PC-3 (cell line): ENCODE data around the gene ZC3HAV1. TPM values are rescaled to one million over a fixed set of nuclear protein-coding genes. Genes with fewer than 3 reads are reported as not detected.

Experiments used
- ATAC-seq: fragments of 200-7000 bp; cut with Tn5 transposase; 2 replicates; pipeline ENCODE4 v1.9.1; 2020; ENCODE audit warnings: mild to moderate bottlenecking, moderate library complexity
- BruUV-seq: library from RNA; stranded (reverse); fragments of 400-500 nt; replicated peaks from 2 replicates; lab custom pipeline; 2021; lab: Mats Ljungman, UMichigan
- CTCF ChIA-PET: fragments of 300-600 bp; sonication (Branson Sonifier 250); formaldehyde crosslinking; loops from one replicate; lab custom pipeline; 2022; ENCODE audit warnings: antibody characterized with exemption; lab: Charles Lee
- POLR2A ChIA-PET: fragments of 300-600 bp; sonication (Branson Sonifier 250); formaldehyde crosslinking; loops from one replicate; lab custom pipeline; 2022; ENCODE audit warnings: antibody characterized with exemption; ENCODE audit not compliant: unreplicated experiment; lab: Charles Lee
- DNase-seq: peaks from one replicate; pipeline ENCODE4 v3.0.0-alpha.2; 2015
- H2AFZ ChIP-seq: fragments of 300-600 bp; sonication (generic); 2 replicates; pipeline ENCODE4 v1.6.0; 2016; ENCODE audit warnings: antibody characterized with exemption, low read length
- H3F3A ChIP-seq: fragments of 300-600 bp; sonication (generic); one replicate; pipeline ENCODE4 v1.6.0; 2017; ENCODE audit warnings: antibody characterized with exemption, low read length, control low read depth, mild to moderate bottlenecking; ENCODE audit not compliant: unreplicated experiment
- H3K27ac ChIP-seq: fragments of 300-600 bp; sonication (generic); 2 replicates; pipeline ENCODE4 v1.5.1; 2016; ENCODE audit warnings: mild to moderate bottlenecking, low read length
- H3K27me3 ChIP-seq: fragments of 300-600 bp; sonication (generic); 2 replicates; pipeline ENCODE4 v1.6.1; 2016; ENCODE audit warnings: low read length, mixed read lengths
- H3K36me3 ChIP-seq: fragments of 300-600 bp; sonication (generic); 2 replicates; pipeline ENCODE4 v1.6.1; 2016; ENCODE audit warnings: low read depth, mixed run types, low read length, mixed read lengths
- H3K4me1 ChIP-seq: fragments of 300-600 bp; sonication (generic); 2 replicates; pipeline ENCODE4 v1.5.1; 2016; ENCODE audit warnings: low read length; ENCODE audit not compliant: insufficient read depth
- H3K4me2 ChIP-seq: fragments of 300-600 bp; sonication (generic); 2 replicates; pipeline ENCODE4 v1.6.0; 2016; ENCODE audit warnings: low read length
- H3K4me3 ChIP-seq: fragments of 300-600 bp; sonication (generic); 2 replicates; pipeline ENCODE4 v1.5.1; 2016; ENCODE audit warnings: mild to moderate bottlenecking, low read length, mixed read lengths
- H3K79me2 ChIP-seq: fragments of 300-600 bp; sonication (generic); 2 replicates; pipeline ENCODE4 v1.6.1; 2017; ENCODE audit warnings: low read length, mixed read lengths
- H3K9ac ChIP-seq: fragments of 300-600 bp; sonication (generic); 2 replicates; pipeline ENCODE4 v1.6.0; 2016; ENCODE audit warnings: mild to moderate bottlenecking, low read length
- H3K9me2 ChIP-seq: fragments of 300-600 bp; sonication (generic); replicated peaks from 2 replicates; pipeline ENCODE4 v1.6.1; 2016; ENCODE audit warnings: mixed run types, low read length, mixed read lengths
- H3K9me3 ChIP-seq: fragments of 300-600 bp; sonication (generic); 2 replicates; pipeline ENCODE4 v1.6.1; 2016; ENCODE audit warnings: low read length, mixed read lengths
- H4K20me1 ChIP-seq: fragments of 300-600 bp; sonication (generic); 2 replicates; pipeline ENCODE4 v1.6.1; 2016; ENCODE audit warnings: low read length, mixed read lengths
- EZH2 ChIP-seq: fragments of 300-600 bp; sonication (generic); IDR thresholded peaks from one replicate; pipeline ENCODE4 v1.6.1; 2017; ENCODE audit warnings: antibody characterized with exemption, mild to moderate bottlenecking, low read length; ENCODE audit not compliant: unreplicated experiment
- EZH2phosphoT487 ChIP-seq: fragments of 300-600 bp; sonication (generic); IDR thresholded peaks from 2 replicates; pipeline ENCODE4 v1.6.1; 2018; ENCODE audit warnings: mild to moderate bottlenecking, antibody characterized with exemption, low read length, borderline replicate concordance
- intact Hi-C: fragments of 100-400 bp; cut with micrococcal nuclease; formaldehyde crosslinking; loops from 2 replicates; pipeline ENCODE4 v1.9.0; 2023
- total RNA-seq: library from RNA; depleted of rRNA; stranded (reverse); fragments of >200 nt; gene quantifications from 2 replicates; pipeline ENCODE4 v1.2.3, GENCODE V29; 2014
- TF ChIP-seq, protein P1 (sequence below): fragments of 300-600 bp; sonication (generic); conservative IDR thresholded peaks from 2 replicates; pipeline ENCODE4 v1.5.1; 2017; ENCODE audit warnings: antibody characterized with exemption, low read depth, mild to moderate bottlenecking, low read length

Gene ZC3HAV1
- total RNA-seq, 1 experiment from 2014 or later = 19.6 TPM

GRCh38 chr7:139091677-139091996 is 17.9 kb downstream of the ZC3HAV1 start:
- Histone ChIP-seq H3F3A (no peaks in the 10 kb centered on the region), H3K27me3 (no peaks in the 10 kb centered on the region), H3K79me2 (peaks cover 13% of the 10 kb centered on the region), H4K20me1 (no peaks in the 10 kb centered on the region), H3K9ac (no peak overlapping the region), H3K9me2 (no peaks in the 10 kb centered on the region), H3K36me3 (peaks cover 25% of the 10 kb centered on the region), H3K4me2 (no peak overlapping the region), H2AFZ (no peak overlapping the region), H3K4me3 (no peak overlapping the region), H3K27ac (no peak overlapping the region), H3K4me1 (no peaks in the 10 kb centered on the region), H3K9me3 (no peaks in the 10 kb centered on the region)
- TF ChIP-seq EZH2phosphoT487 (no peak), EZH2 (no peak)
- TF ChIP-seq, protein P1, sequence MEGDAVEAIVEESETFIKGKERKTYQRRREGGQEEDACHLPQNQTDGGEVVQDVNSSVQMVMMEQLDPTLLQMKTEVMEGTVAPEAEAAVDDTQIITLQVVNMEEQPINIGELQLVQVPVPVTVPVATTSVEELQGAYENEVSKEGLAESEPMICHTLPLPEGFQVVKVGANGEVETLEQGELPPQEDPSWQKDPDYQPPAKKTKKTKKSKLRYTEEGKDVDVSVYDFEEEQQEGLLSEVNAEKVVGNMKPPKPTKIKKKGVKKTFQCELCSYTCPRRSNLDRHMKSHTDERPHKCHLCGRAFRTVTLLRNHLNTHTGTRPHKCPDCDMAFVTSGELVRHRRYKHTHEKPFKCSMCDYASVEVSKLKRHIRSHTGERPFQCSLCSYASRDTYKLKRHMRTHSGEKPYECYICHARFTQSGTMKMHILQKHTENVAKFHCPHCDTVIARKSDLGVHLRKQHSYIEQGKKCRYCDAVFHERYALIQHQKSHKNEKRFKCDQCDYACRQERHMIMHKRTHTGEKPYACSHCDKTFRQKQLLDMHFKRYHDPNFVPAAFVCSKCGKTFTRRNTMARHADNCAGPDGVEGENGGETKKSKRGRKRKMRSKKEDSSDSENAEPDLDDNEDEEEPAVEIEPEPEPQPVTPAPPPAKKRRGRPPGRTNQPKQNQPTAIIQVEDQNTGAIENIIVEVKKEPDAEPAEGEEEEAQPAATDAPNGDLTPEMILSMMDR = no peak
- ChIA-PET POLR2A (no interaction called here), CTCF (no interaction called here)
- no TSS peak for BruUV-seq
- ATAC-seq (no peak), DNase-seq (no peak)
- intact Hi-C loops = no loop called here

DNA sequence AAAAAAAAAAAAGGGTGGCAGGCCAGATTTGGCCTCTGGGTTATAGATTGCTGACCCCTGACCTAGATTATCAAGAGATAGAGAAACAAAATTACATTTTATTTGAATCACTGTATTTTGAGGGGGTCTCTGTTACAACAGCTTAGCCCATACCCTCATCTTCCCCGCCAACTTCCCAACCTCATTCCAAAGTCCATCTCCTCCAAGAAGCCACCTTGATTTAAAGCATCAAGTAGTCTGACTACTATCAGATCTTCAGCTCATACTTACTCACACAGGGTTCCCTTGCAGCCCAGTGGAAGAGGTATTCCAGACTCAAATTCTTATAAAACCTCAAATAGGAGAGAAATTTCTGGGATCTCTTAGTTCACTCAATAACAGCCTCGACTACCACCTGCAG is 20.4 kb downstream of the ZC3HAV1 start:
- intact Hi-C loops = no loop called here
- ChIA-PET POLR2A (no interaction called here), CTCF (no interaction called here)
- no peak for DNase-seq
- no peak overlapping the region for H3K27ac ChIP-seq
- no peak for ATAC-seq
- no peaks in the 10 kb centered on the region for H3K27me3 ChIP-seq
- TF ChIP-seq, protein P1 = no peak
- TF ChIP-seq EZH2phosphoT487 (no peak), EZH2 (no peak)
- H3K4me2 ChIP-seq = no peak overlapping the region
- H3F3A ChIP-seq = no peaks in the 10 kb centered on the region
- BruUV-seq = no TSS peak
- no peaks in the 10 kb centered on the region for H3K4me1 ChIP-seq
- peaks cover 35% of the 10 kb centered on the region for H3K36me3 ChIP-seq
- H3K9ac ChIP-seq = no peak overlapping the region
- no peaks in the 10 kb centered on the region for H4K20me1 ChIP-seq
- no peak overlapping the region for H3K4me3 ChIP-seq
- H3K79me2 ChIP-seq = peaks cover 4% of the 10 kb centered on the region
- H2AFZ ChIP-seq = no peak overlapping the region
- H3K9me2 ChIP-seq = no peaks in the 10 kb centered on the region
- H3K9me3 ChIP-seq = no peaks in the 10 kb centered on the region

DNA sequence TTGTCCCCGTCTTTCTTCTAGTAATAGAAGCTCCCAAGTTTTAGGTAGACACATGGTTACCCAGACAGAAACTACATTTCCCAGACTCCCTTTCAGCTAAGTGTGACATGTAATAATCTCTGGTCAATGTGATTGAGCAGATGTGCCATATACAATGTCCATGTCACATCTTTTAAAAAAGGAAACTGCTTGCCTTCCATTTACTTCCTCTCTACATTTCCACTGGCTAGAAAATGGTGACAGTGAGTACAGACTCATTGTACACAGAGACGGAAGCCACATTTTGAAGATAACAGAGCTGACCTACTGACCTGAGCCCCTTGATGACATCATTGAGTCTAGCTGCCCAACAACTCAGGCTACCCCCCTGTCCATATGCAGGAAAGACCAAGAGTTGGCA is 21.3 kb downstream of the ZC3HAV1 start:
- no peaks in the 10 kb centered on the region for H3K9me3 ChIP-seq
- DNase-seq (no peak), ATAC-seq (no peak)
- intact Hi-C loops = no loop called here
- CTCF ChIA-PET = no interaction called here
- no peak overlapping the region for H3K4me2 ChIP-seq
- no peak overlapping the region for H3K27ac ChIP-seq
- no peaks in the 10 kb centered on the region for H3K9me2 ChIP-seq
- H3F3A ChIP-seq = no peaks in the 10 kb centered on the region
- BruUV-seq = no TSS peak
- H3K4me3 ChIP-seq = no peak overlapping the region
- no peaks in the 10 kb centered on the region for H3K4me1 ChIP-seq
- no peak overlapping the region for H3K9ac ChIP-seq
- H4K20me1 ChIP-seq = no peaks in the 10 kb centered on the region
- TF ChIP-seq, protein P1 = no peak
- no peak for TF ChIP-seq EZH2phosphoT487
- no peak for TF ChIP-seq EZH2
- no peaks in the 10 kb centered on the region for H3K79me2 ChIP-seq
- peaks cover 35% of the 10 kb centered on the region for H3K36me3 ChIP-seq
- no peaks in the 10 kb centered on the region for H3K27me3 ChIP-seq
- no peak overlapping the region for H2AFZ ChIP-seq
- POLR2A ChIA-PET = no interaction called here
